GM21576 (cell line): Measurements from ENCODE around the gene RETREG3.
"Not testable (repeated sequence)": the region's sequence is repeated elsewhere in the genome, so short reads cannot be mapped to it uniquely, and the experiment has no call there.

Experiments
- ATAC-seq: cut with Tn5 transposase; IDR thresholded peaks from one replicate; pipeline ENCODE4 v1.9.1; 2021; ENCODE audit warnings: mild to moderate bottlenecking, moderate library complexity; ENCODE audit not compliant: unreplicated experiment

RETREG3 gene

GRCh38 chr17:42613699-42614295 is 4.6 kb upstream of the RETREG3 start:
- no peak for ATAC-seq

- no peak for ATAC-seq
Measured at GRCh38 chr17:42612013-42612412, 2.8 kb upstream of the RETREG3 start.

GRCh38 chr17:42609814-42610801 is 934 bp upstream of the RETREG3 start:
- not testable (repeated sequence) for ATAC-seq

GRCh38 chr17:42608305-42609181 is 631 bp downstream of the RETREG3 start:
- ATAC-seq = no peak

GRCh38 chr17:42607769-42608168 is 1.4 kb downstream of the RETREG3 start:
- ATAC-seq = no peak

GRCh38 chr17:42603318-42603717 is 5.9 kb downstream of the RETREG3 start:
- no peak for ATAC-seq

- no peak for ATAC-seq
Measured at GRCh38 chr17:42598905-42599304, 10.3 kb downstream of the RETREG3 start.

- no peak for ATAC-seq
Measured at GRCh38 chr17:42596386-42596785, 12.8 kb downstream of the RETREG3 start.

GRCh38 chr17:42591411-42591810 is 17.8 kb downstream of the RETREG3 start:
- no peak for ATAC-seq

- no peak for ATAC-seq
Measured at GRCh38 chr17:42590886-42591285, 18.3 kb downstream of the RETREG3 start.

- no peak for ATAC-seq
Measured at GRCh38 chr17:42586514-42587230, 22.5 kb downstream of the RETREG3 start.

- no peak for ATAC-seq
Measured at GRCh38 chr17:42585353-42585752, 23.8 kb downstream of the RETREG3 start.

GRCh38 chr17:42584880-42585279 is 24.3 kb downstream of the RETREG3 start:
- no peak for ATAC-seq

- ATAC-seq = no peak
Measured at GRCh38 chr17:42581744-42582270, 27.4 kb downstream of the RETREG3 start.

- no peak for ATAC-seq
Measured at GRCh38 chr17:42579794-42580551, 29.2 kb downstream of the RETREG3 start.

GRCh38 chr17:42578282-42578869 is 30.8 kb downstream of the RETREG3 start:
- ATAC-seq = peak; percentile 45

GRCh38 chr17:42577532-42578281 is 31.5 kb downstream of the RETREG3 start, which contains the start of gene PSMC3IP:
Gene PSMC3IP (minus strand): TSS chr17:42577729. CDS start chr17:42577686, 43 bp downstream.
- peak; percentile 63 for ATAC-seq

- no peak for ATAC-seq
Measured at GRCh38 chr17:42577140-42577531, 32.0 kb downstream of the RETREG3 start.
